ENCODE results near the gene LRRC74A. TPM values are rescaled to one million over a fixed set of nuclear protein-coding genes. Genes with fewer than 3 reads are reported as not detected.

The LRRC74A gene
- total RNA-seq, 2 experiments from 2014 or later = not detected

DNA sequence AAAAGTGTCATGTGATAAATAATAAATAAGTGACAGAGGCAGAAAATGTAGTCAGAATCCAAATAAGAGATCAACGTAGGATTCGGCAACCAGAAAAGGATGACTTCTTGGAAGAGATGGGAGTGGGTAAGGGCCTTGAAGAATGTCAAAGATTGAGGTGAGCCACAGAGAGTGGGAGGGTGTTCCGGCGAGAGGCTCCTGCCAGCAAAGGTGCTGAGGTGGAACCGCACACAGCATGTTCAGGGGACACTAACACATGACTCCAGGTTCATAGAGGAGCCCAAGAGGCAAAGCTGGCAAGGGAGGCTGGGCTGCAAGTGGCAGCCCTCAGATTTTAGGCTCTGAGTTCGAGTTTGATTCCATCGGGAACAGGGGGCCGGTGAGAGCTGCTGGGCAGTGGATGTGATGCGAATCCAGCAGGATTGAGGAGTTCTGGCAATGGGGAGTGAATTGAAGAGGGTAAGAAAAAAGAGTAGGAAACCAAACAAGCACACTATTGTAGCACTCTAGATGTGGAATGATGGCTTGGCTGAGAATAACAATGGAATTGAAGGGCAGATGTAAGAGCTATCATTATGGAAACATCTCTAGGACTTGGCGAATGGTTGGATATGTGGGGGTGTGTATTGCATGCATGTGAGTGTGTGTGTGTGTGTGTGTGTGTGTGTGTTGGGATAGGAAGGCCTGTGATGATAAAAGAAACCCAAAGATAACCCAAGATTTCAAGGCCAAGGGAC lies 36.5 kb downstream of the LRRC74A start:
- POLR2A ChIA-PET = no interaction called here
- peaks cover 16% of the 10 kb centered on the region for H3K4me1 Mint-ChIP-seq (ENCODE audit: low read depth)
- H3K9me3 Mint-ChIP-seq = no peaks in the 10 kb centered on the region
- intact Hi-C loops (cut with micrococcal nuclease) = no loop called here
- CTCF ChIA-PET = interaction anchor here (2.3 kb wide), 1 partner anchor 207 kb away, joined by 16 read pairs; no protein-coding TSS in a partner anchor
- no peak overlapping the region for H3K4me3 Mint-ChIP-seq
- DNase-seq = no peak
- H3K27ac Mint-ChIP-seq = no peak overlapping the region
- no peaks in the 10 kb centered on the region for H3K36me3 Mint-ChIP-seq
- H3K27me3 Mint-ChIP-seq = peaks cover 3% of the 10 kb centered on the region

DNA sequence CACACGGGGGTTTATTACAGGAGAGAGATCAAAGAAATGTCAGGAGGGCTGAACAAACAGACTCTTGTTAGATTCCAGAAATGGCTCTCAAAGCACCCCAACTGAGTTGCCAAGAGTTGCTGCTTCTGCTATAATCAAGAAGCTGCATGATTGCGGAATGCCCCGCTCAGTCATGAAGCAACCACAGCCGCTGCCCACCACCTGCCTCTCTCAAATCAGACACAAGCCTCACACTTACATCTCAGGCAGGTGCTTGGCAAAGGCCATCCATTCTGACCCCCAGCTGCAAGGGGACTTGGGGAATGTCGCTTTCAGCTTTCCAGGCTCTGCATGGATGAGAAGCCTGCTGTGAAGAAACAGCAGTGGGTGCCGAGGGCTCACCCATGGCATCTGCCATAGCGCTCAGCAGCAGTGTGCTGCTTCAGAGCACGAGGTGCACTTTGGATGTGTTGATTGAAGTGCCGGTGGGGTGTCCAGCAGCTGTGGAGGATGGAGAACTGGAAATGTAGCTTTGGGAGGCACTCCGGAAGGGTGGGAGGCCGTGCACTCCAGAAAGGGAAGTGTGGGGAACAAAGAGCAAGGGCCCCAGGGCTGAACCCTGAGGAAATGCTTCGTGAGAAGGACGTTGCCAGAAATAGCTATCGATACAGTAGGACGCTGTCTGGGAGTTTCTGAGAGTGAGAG lies 37.7 kb downstream of the LRRC74A start:
- Mint-ChIP-seq H3K36me3 (no peaks in the 10 kb centered on the region), H3K4me3 (no peak overlapping the region), H3K9me3 (no peaks in the 10 kb centered on the region), H3K27ac (no peak overlapping the region), H3K27me3 (peaks cover 1% of the 10 kb centered on the region), H3K4me1 (ENCODE audit: low read depth) (peaks cover 23% of the 10 kb centered on the region)
- POLR2A ChIA-PET = no interaction called here
- intact Hi-C loops (cut with micrococcal nuclease) = no loop called here
- CTCF ChIA-PET = interaction anchor here (0.6 to 2.3 kb wide), 6 partner anchors 8 to 206 kb away, joined by 3 to 16 read pairs (median 5); no protein-coding TSS in a partner anchor
- DNase-seq = peak; percentile 32

DNA sequence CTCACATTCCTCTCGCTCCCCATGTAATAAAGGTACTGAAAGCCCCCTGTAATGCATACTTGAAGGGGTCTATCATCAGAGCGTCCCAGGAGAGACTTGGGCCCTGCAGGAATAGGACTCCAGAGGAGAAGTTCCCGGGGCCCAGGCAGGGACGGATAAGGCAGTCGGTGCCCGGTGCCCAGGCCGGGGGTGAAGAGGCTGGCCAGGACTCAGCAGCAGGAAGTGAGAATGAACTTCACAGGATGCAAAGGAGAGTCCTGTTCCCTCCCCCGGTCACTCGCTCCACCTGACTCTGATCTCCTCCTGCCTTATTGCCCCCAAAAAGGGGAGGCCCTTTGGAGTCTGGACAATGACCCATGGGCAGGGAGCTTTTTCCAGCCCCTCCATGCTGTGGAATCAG lies 40.2 kb downstream of the LRRC74A start:
- intact Hi-C loops (cut with micrococcal nuclease) = no loop called here
- H3K36me3 Mint-ChIP-seq = no peaks in the 10 kb centered on the region
- no peaks in the 10 kb centered on the region for H3K9me3 Mint-ChIP-seq
- CTCF ChIA-PET = interaction anchor here (1.2 kb wide), 1 partner anchor 10 kb away, joined by 4 read pairs; no protein-coding TSS in a partner anchor
- peaks cover 2% of the 10 kb centered on the region for H3K27me3 Mint-ChIP-seq
- peaks cover 23% of the 10 kb centered on the region for H3K4me1 Mint-ChIP-seq (ENCODE audit: low read depth)
- POLR2A ChIA-PET = interaction anchor here (0.5 kb wide), 1 partner anchor 10 kb away, joined by 5 read pairs; no protein-coding TSS in a partner anchor
- no peak overlapping the region for H3K4me3 Mint-ChIP-seq
- DNase-seq = no peak
- no peak overlapping the region for H3K27ac Mint-ChIP-seq

DNA sequence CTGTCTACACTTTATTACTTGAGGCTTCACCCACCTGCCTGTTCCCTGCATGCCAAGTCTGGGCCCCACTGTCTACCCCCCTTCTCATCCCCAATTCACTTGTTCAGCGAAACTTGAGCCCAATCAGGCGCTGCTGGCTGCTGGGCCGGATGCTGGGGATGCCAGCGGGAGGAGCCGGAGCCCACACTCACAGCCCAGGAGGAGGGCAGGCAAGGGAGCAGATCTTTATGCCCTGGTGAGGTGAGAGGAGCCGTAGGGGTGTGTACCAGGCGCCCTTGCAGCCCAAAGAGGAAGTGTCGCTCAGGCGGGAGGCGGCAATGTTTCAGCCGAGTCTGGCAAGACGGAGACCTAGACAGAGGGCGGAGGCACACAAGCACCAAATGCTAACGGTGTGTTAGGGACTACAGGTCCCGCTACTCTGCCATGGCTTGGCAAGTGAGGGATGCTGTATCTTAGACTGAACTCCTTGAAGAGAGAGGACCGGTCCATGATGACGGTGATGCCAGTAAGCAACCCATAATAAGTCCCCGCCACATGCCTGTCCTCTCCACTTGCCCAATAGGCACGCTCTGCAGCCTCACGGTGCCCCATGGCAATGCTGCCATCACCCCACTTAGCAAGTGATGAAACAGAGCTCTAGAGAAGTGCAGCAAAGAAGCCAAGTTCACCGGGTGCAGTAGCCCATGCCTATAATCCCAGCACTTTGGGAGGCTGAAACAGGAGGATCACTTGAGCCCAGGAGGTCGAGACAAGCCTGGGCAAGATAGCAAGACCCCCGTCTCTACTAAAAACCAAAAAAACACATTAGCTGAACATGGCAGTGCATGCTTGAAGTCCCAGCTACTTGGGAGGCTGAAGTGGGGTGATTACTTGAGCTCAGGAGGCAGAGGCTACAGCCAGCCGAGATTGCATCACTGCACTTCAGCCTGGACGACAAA lies 41.6 kb downstream of the LRRC74A start:
- Mint-ChIP-seq H3K27ac (no peak overlapping the region), H3K27me3 (peaks cover 2% of the 10 kb centered on the region), H3K4me3 (no peak overlapping the region), H3K9me3 (no peaks in the 10 kb centered on the region), H3K4me1 (ENCODE audit: low read depth) (peaks cover 20% of the 10 kb centered on the region), H3K36me3 (no peaks in the 10 kb centered on the region)
- ChIA-PET CTCF (interaction anchor here (0.9 to 3.3 kb wide), 4 partner anchors 9 to 227 kb away, joined by 3 to 28 read pairs (median 4); no protein-coding TSS in a partner anchor), POLR2A (no interaction called here)
- intact Hi-C loops (cut with micrococcal nuclease) = no loop called here
- DNase-seq = peak; percentile 46

DNA sequence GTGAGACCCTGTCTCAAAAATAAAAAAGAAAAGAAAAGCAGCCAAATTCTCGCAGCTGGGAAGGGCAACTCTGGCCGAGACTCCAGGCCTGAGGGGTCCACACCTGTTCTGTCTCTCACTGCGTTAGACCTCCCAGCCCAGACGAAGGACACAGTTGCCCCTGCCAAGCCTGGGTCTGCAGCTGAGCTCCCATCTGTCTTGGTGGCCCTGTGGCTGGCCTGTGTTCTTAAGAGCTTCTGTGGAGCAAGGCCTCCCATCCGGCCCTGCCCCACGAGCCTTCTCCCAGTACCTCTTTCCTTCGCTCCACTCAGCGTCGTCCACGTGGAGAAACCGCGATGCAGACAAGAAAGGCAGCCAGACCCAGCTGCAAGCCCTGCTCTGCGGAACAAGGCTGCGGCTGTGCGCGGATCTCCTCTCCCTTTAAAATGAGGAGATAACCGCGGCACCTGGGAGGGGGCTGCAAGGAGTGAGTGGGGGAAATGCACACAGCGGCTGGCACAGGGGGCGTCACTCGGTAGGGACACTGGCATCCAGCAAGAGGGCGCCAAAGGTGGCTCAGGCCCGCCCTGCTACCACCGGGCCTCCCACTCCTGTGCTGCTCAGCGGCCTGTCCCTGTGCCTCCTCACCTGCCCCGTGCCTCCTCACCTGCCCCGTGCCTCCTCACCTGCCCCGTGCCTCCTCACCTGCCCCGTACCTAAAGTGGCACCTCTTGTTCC lies 42.4 kb downstream of the LRRC74A start:
- ChIA-PET CTCF (interaction anchor here (0.6 to 3.3 kb wide), 5 partner anchors 8 to 287 kb away, joined by 3 to 28 read pairs (median 3); no protein-coding TSS in a partner anchor), POLR2A (no interaction called here)
- Mint-ChIP-seq H3K36me3 (no peaks in the 10 kb centered on the region), H3K4me1 (ENCODE audit: low read depth) (peaks cover 19% of the 10 kb centered on the region), H3K9me3 (no peaks in the 10 kb centered on the region), H3K27ac (no peak overlapping the region), H3K27me3 (peaks cover 2% of the 10 kb centered on the region), H3K4me3 (no peak overlapping the region)
- DNase-seq = no peak
- intact Hi-C loops (cut with micrococcal nuclease) = no loop called here

DNA sequence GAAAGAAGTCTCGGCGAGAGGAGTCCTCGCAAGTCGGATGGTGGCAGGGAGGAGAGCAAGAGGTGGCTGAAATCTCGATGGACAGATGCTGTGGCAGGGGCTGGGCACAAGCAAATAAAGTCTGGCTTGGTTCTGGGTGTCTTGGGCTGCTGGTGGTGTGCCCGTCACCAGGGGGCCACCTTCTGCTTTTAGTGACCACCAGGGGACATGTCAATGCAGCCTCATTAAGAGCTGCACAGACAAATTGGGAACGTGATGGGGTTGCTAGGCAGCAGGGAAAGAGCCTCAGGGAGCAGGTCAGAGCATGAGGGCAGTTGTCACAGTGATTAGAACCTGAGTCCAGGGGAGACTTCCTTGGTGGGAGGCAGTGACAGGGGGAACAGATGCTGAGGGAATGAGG lies 44.0 kb downstream of the LRRC74A start:
- intact Hi-C loops (cut with micrococcal nuclease) = loop anchor here (5.0 kb wide), 1 partner anchor 182 kb away; no protein-coding TSS in a partner anchor
- ChIA-PET POLR2A (no interaction called here), CTCF (interaction anchor here (3.3 to 8.4 kb wide), 3 partner anchors 199 to 224 kb away, joined by 28 to 598 read pairs (median 136); no protein-coding TSS in a partner anchor)
- DNase-seq = no peak
- no peaks in the 10 kb centered on the region for H3K36me3 Mint-ChIP-seq
- peaks cover 13% of the 10 kb centered on the region for H3K4me1 Mint-ChIP-seq (ENCODE audit: low read depth)
- H3K27me3 Mint-ChIP-seq = peaks cover 2% of the 10 kb centered on the region
- H3K27ac Mint-ChIP-seq = no peak overlapping the region
- no peak overlapping the region for H3K4me3 Mint-ChIP-seq
- peaks cover 2% of the 10 kb centered on the region for H3K9me3 Mint-ChIP-seq

DNA sequence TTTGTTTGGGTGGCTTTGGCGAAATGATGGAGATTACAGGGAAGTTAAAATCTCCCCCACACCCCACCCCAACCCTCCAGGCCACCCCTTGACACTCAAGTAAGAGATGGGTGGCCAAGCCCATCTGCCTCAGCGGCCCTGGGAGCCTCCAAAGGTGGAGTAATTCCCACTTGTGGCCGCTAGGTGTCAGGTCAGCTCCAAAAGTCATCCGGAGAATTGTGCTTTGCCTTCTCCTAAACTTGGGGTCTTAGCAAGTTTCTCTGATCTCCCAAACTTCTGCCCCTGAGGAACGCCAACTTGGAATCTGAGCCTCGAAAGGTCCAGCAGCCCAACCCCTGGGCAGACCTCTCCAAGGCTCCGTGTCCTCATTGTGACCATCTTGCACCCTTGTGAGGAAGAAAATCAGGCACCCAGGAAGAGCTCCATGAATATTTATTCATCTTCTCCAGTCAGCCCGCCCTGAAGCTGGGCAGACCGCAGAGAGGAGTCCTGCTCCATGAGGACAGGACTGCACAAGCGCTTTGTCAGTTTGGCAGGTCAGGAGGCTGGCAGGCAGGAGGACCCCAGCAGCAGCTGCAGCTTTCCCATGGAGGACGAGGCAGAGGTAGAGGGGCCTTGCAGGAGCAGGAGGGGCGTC lies 46.7 kb downstream of the LRRC74A start:
- intact Hi-C loops (cut with micrococcal nuclease) = loop anchor here (1.0 to 5.0 kb wide), 4 partner anchors 40 to 197 kb away; no protein-coding TSS in a partner anchor
- peak; percentile 78 for DNase-seq
- no peaks in the 10 kb centered on the region for H3K36me3 Mint-ChIP-seq
- H3K4me3 Mint-ChIP-seq = peak overlapping the region; percentile 26
- ChIA-PET POLR2A (no interaction called here), CTCF (interaction anchor here (0.7 to 8.4 kb wide), 35 partner anchors 9 to 443 kb away, joined by 3 to 598 read pairs (median 5); partner anchors contain the start of gene CIPC)
- peaks cover 3% of the 10 kb centered on the region for H3K9me3 Mint-ChIP-seq
- peaks cover 2% of the 10 kb centered on the region for H3K27me3 Mint-ChIP-seq
- peaks cover 7% of the 10 kb centered on the region for H3K4me1 Mint-ChIP-seq (ENCODE audit: low read depth)
- H3K27ac Mint-ChIP-seq = no peak overlapping the region

DNA sequence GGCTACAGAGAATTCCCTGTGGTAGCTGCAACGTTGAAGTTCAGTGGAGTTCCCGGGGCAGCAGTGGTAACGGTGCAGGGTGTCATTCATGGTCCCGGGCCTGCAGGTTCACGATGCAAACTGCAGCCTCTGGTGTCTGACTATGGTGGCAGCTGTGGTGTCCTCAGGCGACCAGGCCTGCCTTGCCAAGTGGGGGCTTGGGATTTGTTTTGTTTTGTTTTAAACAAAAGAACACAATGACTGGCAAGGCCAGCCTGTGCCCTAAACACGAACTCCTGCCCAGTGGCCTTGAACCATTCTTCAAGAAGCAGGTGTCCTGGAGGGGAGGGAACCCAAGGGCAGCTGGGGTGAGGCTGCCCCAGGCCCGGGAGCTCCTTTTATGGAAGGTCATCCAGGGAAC lies 48.5 kb downstream of the LRRC74A start:
- H3K27ac Mint-ChIP-seq = no peak overlapping the region
- intact Hi-C loops (cut with micrococcal nuclease) = loop anchor here (5.0 kb wide), 1 partner anchor 178 kb away; no protein-coding TSS in a partner anchor
- no peaks in the 10 kb centered on the region for H3K36me3 Mint-ChIP-seq
- H3K4me3 Mint-ChIP-seq = no peak overlapping the region
- peaks cover 2% of the 10 kb centered on the region for H3K4me1 Mint-ChIP-seq (ENCODE audit: low read depth)
- no peak for DNase-seq
- POLR2A ChIA-PET = no interaction called here
- peaks cover 3% of the 10 kb centered on the region for H3K9me3 Mint-ChIP-seq
- H3K27me3 Mint-ChIP-seq = peaks cover 2% of the 10 kb centered on the region
- CTCF ChIA-PET = interaction anchor here (0.7 to 8.4 kb wide), 27 partner anchors 13 to 434 kb away, joined by 3 to 598 read pairs (median 7); no protein-coding TSS in a partner anchor

DNA sequence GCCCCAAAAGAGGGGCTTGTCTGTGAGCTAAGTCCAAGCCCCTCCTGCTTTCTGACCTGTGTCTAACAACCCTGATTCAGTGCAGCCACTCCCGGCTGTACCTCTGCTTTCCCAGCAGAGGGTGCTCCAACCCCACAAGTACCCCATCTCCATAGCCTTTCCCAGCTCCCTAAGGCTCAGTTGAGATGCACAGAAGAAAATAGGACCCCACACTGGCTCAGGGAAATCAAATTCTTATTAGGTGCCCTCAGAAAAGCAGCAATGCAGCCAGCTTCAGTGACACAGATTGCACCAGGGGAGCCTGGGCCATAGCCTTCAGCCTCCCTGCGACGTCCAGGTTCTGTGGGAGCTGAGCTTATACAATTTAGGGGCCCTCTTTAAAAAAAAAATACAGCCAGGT lies 49.9 kb downstream of the LRRC74A start:
- H3K27me3 Mint-ChIP-seq = no peaks in the 10 kb centered on the region
- no peak overlapping the region for H3K27ac Mint-ChIP-seq
- ChIA-PET CTCF (interaction anchor here (0.6 to 8.4 kb wide), 44 partner anchors 8 to 1934 kb away, joined by 3 to 598 read pairs (median 6); no protein-coding TSS in a partner anchor), POLR2A (interaction anchor here (0.6 kb wide), 1 partner anchor 10 kb away, joined by 5 read pairs; no protein-coding TSS in a partner anchor)
- no peaks in the 10 kb centered on the region for H3K36me3 Mint-ChIP-seq
- peak; percentile 61 for DNase-seq
- peaks cover 2% of the 10 kb centered on the region for H3K4me1 Mint-ChIP-seq (ENCODE audit: low read depth)
- intact Hi-C loops (cut with micrococcal nuclease) = loop anchor here (1.0 kb wide), 2 partner anchors 194 to 218 kb away; no protein-coding TSS in a partner anchor
- peaks cover 3% of the 10 kb centered on the region for H3K9me3 Mint-ChIP-seq
- no peak overlapping the region for H3K4me3 Mint-ChIP-seq

DNA sequence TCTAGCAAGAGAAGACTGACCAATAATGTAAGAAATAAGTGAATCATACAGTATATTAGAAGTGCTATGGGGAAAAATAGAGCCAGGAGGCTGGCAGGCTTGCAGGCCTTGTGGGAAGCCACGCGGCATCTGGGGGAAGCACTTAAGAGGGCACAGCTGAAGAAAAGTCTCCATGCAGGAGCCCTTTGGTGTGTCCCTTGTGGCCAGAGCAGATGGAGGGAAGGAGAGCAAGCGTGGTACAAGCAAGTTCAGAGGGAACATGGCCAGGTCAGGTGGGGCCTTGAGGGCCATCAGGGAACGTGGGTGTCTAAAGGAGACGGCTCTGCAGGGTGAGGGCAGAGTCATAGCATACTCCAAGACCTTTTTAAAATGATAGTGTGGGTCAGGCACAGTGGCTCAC lies 51.7 kb downstream of the LRRC74A start:
- CTCF ChIA-PET = interaction anchor here (0.6 to 8.4 kb wide), 6 partner anchors 9 to 246 kb away, joined by 3 to 136 read pairs (median 14); no protein-coding TSS in a partner anchor
- H3K9me3 Mint-ChIP-seq = peaks cover 3% of the 10 kb centered on the region

More for the DNA sequence above, 51.7 kb downstream of the LRRC74A start:
- Mint-ChIP-seq H3K4me1 (ENCODE audit: low read depth) (peaks cover 1% of the 10 kb centered on the region), H3K36me3 (no peaks in the 10 kb centered on the region), H3K27me3 (no peaks in the 10 kb centered on the region), H3K4me3 (no peak overlapping the region), H3K27ac (no peak overlapping the region)
- POLR2A ChIA-PET = interaction anchor here (0.7 kb wide), 1 partner anchor 166 kb away, joined by 3 read pairs; no protein-coding TSS in a partner anchor
- DNase-seq = no peak
- intact Hi-C loops (cut with micrococcal nuclease) = no loop called here
